Fibroblast of lung (primary cell): Measurements from ENCODE around the gene UBQLN1.

Experiments
- EZH2 ChIP-seq: IDR thresholded peaks from 2 replicates; pipeline ENCODE4 v1.5.1; 2012; ENCODE audit warnings: low read length, control low read depth, mild to moderate bottlenecking; ENCODE audit errors: missing control alignments
- TF ChIP-seq, protein P1 (sequence below), 2 donors: IDR thresholded peaks in 1 of 2; conservative IDR thresholded peaks in 1 of 2; 1 replicate in 1 of 2; 2 replicates in 1 of 2; pipeline ENCODE4 v1.5.1; 2011 to 2012; ENCODE audit warnings: low read length in 2 of 2, control low read depth in 1 of 2, inconsistent platforms in 1 of 2, low read depth in 1 of 2, mild to moderate bottlenecking in 1 of 2

DNA sequence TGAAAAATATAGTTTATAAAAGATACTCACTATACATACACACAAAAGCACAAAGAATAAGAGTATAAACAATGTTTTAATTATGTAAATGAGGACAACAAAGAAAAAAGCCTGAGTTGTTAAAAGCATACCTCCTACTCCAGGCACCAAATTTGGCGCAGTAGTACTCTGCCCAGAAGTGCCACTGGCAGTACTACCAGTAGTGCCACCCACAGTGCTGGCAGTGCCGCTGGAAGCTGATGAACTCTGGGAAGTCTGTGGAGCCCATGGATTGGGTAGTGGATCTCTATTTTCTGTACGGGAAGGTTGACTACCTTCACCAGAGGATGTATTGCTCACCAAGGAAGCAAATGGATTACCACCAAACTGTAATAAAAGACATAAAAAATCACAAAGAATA is 30.2 kb downstream of the UBQLN1 start:
- TF ChIP-seq, protein P1, sequence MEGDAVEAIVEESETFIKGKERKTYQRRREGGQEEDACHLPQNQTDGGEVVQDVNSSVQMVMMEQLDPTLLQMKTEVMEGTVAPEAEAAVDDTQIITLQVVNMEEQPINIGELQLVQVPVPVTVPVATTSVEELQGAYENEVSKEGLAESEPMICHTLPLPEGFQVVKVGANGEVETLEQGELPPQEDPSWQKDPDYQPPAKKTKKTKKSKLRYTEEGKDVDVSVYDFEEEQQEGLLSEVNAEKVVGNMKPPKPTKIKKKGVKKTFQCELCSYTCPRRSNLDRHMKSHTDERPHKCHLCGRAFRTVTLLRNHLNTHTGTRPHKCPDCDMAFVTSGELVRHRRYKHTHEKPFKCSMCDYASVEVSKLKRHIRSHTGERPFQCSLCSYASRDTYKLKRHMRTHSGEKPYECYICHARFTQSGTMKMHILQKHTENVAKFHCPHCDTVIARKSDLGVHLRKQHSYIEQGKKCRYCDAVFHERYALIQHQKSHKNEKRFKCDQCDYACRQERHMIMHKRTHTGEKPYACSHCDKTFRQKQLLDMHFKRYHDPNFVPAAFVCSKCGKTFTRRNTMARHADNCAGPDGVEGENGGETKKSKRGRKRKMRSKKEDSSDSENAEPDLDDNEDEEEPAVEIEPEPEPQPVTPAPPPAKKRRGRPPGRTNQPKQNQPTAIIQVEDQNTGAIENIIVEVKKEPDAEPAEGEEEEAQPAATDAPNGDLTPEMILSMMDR (conservative IDR thresholded peaks at IDR 0.05 in 1 of 2, IDR thresholded peaks at IDR 0.05 in 1 of 2; ENCODE audit: low read depth in 1 of 2, low read length in 2 of 2), result no peak
- TF ChIP-seq EZH2, result no peak
